HG03342 (cell line): ENCODE results near the gene DDX21.
"Not testable (repeated sequence)": the region's sequence is repeated elsewhere in the genome, so short reads cannot be mapped to it uniquely, and the experiment has no call there.

ENCODE experiments used
- ATAC-seq: cut with Tn5 transposase; IDR thresholded peaks from one replicate; pipeline ENCODE4 v1.9.1; 2021; ENCODE audit warnings: mild to moderate bottlenecking, moderate library complexity; ENCODE audit not compliant: unreplicated experiment

DDX21 gene

GRCh38 chr10:68955832-68956532 is at the start of gene DDX21:
Gene DDX21 (plus strand): TSS chr10:68956170. CDS start chr10:68956226, 56 bp downstream.
- ATAC-seq = peak; percentile 85

- ATAC-seq = no peak
These were observed 31.4 kb upstream of the DDX21 start for GRCh38 chr10:68924593-68924992.

- no peak for ATAC-seq
These were observed 30.5 kb upstream of the DDX21 start for GRCh38 chr10:68925489-68925888.

- ATAC-seq = not testable (repeated sequence)
These were observed 26.8 kb upstream of the DDX21 start for GRCh38 chr10:68929157-68929556.

GRCh38 chr10:68929888-68930287 is 26.1 kb upstream of the DDX21 start:
- ATAC-seq = not testable (repeated sequence)

- not testable (repeated sequence) for ATAC-seq
These were observed 23.1 kb upstream of the DDX21 start for GRCh38 chr10:68932860-68933259.

- no peak for ATAC-seq
These were observed 21.0 kb upstream of the DDX21 start for GRCh38 chr10:68934994-68935393.

GRCh38 chr10:68938117-68938516 is 17.9 kb upstream of the DDX21 start:
- ATAC-seq = no peak

- no peak for ATAC-seq
These were observed 17.1 kb upstream of the DDX21 start for GRCh38 chr10:68938884-68939283.

- not testable (repeated sequence) for ATAC-seq
These were observed 15.1 kb upstream of the DDX21 start for GRCh38 chr10:68940917-68941316.

- ATAC-seq = no peak
These were observed 5.4 kb upstream of the DDX21 start for GRCh38 chr10:68950598-68950997.

GRCh38 chr10:68954904-68955303 is 1.1 kb upstream of the DDX21 start:
- ATAC-seq = no peak

- ATAC-seq = peak; percentile 25
These were observed 577 bp upstream of the DDX21 start for GRCh38 chr10:68955355-68955831.

- no peak for ATAC-seq
These were observed 1.3 kb downstream of the DDX21 start for GRCh38 chr10:68957284-68957615.

- no peak for ATAC-seq
These were observed 1.7 kb downstream of the DDX21 start for GRCh38 chr10:68957654-68958053.

GRCh38 chr10:68959695-68960527 is 3.9 kb downstream of the DDX21 start:
- no peak for ATAC-seq

GRCh38 chr10:68963151-68963550 is 7.2 kb downstream of the DDX21 start:
- no peak for ATAC-seq

GRCh38 chr10:68973975-68974374 is 18.0 kb downstream of the DDX21 start:
- no peak for ATAC-seq

- not testable (repeated sequence) for ATAC-seq
These were observed 20.0 kb downstream of the DDX21 start for GRCh38 chr10:68975936-68976473.

- not testable (repeated sequence) for ATAC-seq
These were observed 23.8 kb downstream of the DDX21 start for GRCh38 chr10:68979738-68980137.

- ATAC-seq = no peak
These were observed 25.1 kb downstream of the DDX21 start for GRCh38 chr10:68981074-68981473.

- ATAC-seq = no peak
These were observed 26.4 kb downstream of the DDX21 start for GRCh38 chr10:68982389-68982788.
